GM11168 (cell line): ENCODE measurements around the gene WDR49.

ENCODE experiments used
- in situ Hi-C: fragments of 300-500 bp; cut with MboI; formaldehyde crosslinking; loops from one replicate; pipeline ENCODE4 v1.12.0; 2022; ENCODE audit warnings: low sequenced_read_pairs; ENCODE audit not compliant: unreplicated experiment

WDR49 gene

GRCh38 chr3:167497903-167498302 lies 155.8 kb downstream of the WDR49 start:
- in situ Hi-C loops: no loop called here

GRCh38 chr3:167493244-167493643 lies 160.5 kb downstream of the WDR49 start:
- in situ Hi-C loops: no loop called here

- in situ Hi-C loops: no loop called here
Observed at GRCh38 chr3:167491621-167492020, 162.1 kb downstream of the WDR49 start.

GRCh38 chr3:167489571-167489970 lies 164.2 kb downstream of the WDR49 start:
- in situ Hi-C loops: no loop called here

GRCh38 chr3:167487556-167487955 lies 166.2 kb downstream of the WDR49 start:
- in situ Hi-C loops: no loop called here

- in situ Hi-C loops: no loop called here
Observed at GRCh38 chr3:167484551-167484950, 169.2 kb downstream of the WDR49 start.

GRCh38 chr3:167483708-167484475 lies 169.8 kb downstream of the WDR49 start:
- in situ Hi-C loops: no loop called here

- in situ Hi-C loops: no loop called here
Observed at GRCh38 chr3:167481164-167481563, 172.6 kb downstream of the WDR49 start.

GRCh38 chr3:167480748-167481147 lies 173.0 kb downstream of the WDR49 start:
- in situ Hi-C loops: no loop called here

GRCh38 chr3:167473863-167474262 lies 179.9 kb downstream of the WDR49 start, which contains the start of gene SERPINI2:
TSS of gene SERPINI2 (minus strand) at chr3:167474042. CDS start at chr3:167471834, 2,208 bp downstream.
- in situ Hi-C loops: no loop called here

GRCh38 chr3:167469381-167469780 lies 184.4 kb downstream of the WDR49 start:
- in situ Hi-C loops: no loop called here

- in situ Hi-C loops: no loop called here
Observed at GRCh38 chr3:167467848-167468611, 185.7 kb downstream of the WDR49 start.

GRCh38 chr3:167466966-167467365 lies 186.8 kb downstream of the WDR49 start:
- in situ Hi-C loops: no loop called here

- in situ Hi-C loops: no loop called here
Observed at GRCh38 chr3:167456157-167456799, 197.5 kb downstream of the WDR49 start.

GRCh38 chr3:167453815-167454214 lies 199.9 kb downstream of the WDR49 start:
- in situ Hi-C loops: no loop called here

- in situ Hi-C loops: no loop called here
Observed at GRCh38 chr3:167451282-167451681, 202.5 kb downstream of the WDR49 start.

- in situ Hi-C loops: no loop called here
Observed at GRCh38 chr3:167450675-167451074, 203.1 kb downstream of the WDR49 start.

GRCh38 chr3:167450195-167450594 lies 203.5 kb downstream of the WDR49 start:
- in situ Hi-C loops: no loop called here

- in situ Hi-C loops: no loop called here
Observed at GRCh38 chr3:167445491-167445890, 208.3 kb downstream of the WDR49 start.

- in situ Hi-C loops: no loop called here
Observed at GRCh38 chr3:167441256-167441655, 212.5 kb downstream of the WDR49 start.
